HAP-1 (cell line): ENCODE data around the gene ARL1.
A peak's percentile ranks its signal among the peaks of the same experiment; 100 is the strongest.
"Not testable (repeated sequence)": the region's sequence is repeated elsewhere in the genome, so short reads cannot be mapped to it uniquely, and the experiment has no call there.

Experiments
- DNase-seq, 2 experiments: peaks; one replicate each; pipeline ENCODE4 v3.0.0-alpha.2; 2016 to 2020; ENCODE audit warnings: low spot score in 2 of 2
- H3K27me3 ChIP-seq: fragments of 250-450 bp; sonication (Bioruptor Pico); 2 replicates; pipeline ENCODE4 v1.5.1; 2020; ENCODE audit warnings: low read depth, mild to moderate bottlenecking, moderate library complexity
- H3K36me3 ChIP-seq: fragments of 250-450 bp; sonication (Bioruptor Pico); replicated peaks from 2 replicates; pipeline ENCODE4 v1.5.1; 2020; ENCODE audit warnings: mild to moderate bottlenecking
- H3K4me1 ChIP-seq: fragments of 250-450 bp; sonication (Bioruptor Pico); 2 replicates; pipeline ENCODE4 v1.5.1; 2020; ENCODE audit warnings: mild to moderate bottlenecking
- H3K4me3 ChIP-seq: fragments of 250-450 bp; sonication (Bioruptor Pico); 2 replicates; pipeline ENCODE4 v1.5.1; 2020; ENCODE audit warnings: mild to moderate bottlenecking, moderate library complexity
- H3K9me3 ChIP-seq: fragments of 250-450 bp; sonication (Bioruptor Pico); 2 replicates; pipeline ENCODE4 v1.5.1; 2020; ENCODE audit warnings: mild to moderate bottlenecking, moderate library complexity
- in situ Hi-C: fragments of 300-500 bp; cut with MboI; formaldehyde crosslinking; loops from 3 replicates; pipeline ENCODE4 v1.14.3; 2020; ENCODE audit warnings: low sequenced_read_pairs, inconsistent platforms, mixed read lengths

ARL1 gene

DNA sequence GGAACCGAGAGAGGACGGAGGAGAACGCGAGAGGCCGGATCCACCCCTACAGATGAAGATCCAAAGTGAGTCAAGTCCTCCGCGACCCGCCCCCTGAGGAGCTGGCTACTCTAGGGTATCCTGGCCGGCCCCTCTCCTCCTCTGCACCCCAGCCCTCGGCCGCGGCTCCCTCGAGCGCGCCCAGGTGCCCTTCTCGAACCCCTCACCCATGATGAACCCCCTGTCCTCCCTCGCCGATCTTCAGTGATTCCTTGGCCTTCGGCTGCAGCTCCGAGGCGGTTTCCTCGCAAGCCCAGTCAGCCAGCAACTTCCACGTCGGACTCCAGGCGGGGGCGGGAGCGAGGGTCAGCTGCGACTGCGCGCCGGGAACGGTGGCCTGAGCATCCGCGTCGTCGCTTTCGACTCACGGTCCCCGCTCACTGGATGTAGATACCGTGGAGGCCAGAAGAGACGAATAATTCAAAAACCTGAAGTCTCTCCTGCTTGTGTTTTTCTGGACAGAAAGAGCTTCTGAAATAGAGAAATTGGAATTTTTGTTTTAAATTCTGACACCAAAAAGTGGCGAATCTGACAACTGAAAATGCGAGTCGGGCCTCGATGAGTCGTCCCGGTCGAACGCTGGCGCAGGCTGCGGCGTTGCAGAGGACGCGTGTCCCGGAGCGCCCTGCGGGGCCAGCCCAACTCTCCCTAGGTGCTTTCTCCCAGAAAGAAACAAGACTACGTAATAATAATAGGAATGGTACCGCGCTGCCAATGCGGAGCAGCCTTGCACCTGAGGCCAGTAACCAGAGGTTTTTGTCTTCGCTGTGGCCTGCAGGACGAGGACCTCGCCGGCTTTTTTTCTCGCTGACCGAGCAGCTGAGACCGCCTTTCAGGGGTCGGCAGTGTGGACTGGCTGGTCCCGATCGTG lies at the start of gene ARL1:
ARL1 (minus strand) TSS at position 337 of the 910 bp plus-strand sequence; CDS start at position 210, 127 bp downstream.
- H3K27me3 ChIP-seq, result no peaks in the 10 kb centered on the region
- H3K4me3 ChIP-seq, result peak within 1 kb of the TSS; percentile 69
- peak; percentile 77 to 89 for DNase-seq
- no peaks in the 10 kb centered on the region for H3K9me3 ChIP-seq
- peaks cover 16% of the 10 kb centered on the region for H3K4me1 ChIP-seq
- H3K36me3 ChIP-seq, result peaks cover under 1% of the 10 kb centered on the region; the same call in 1 of the 2 replicates
- in situ Hi-C loops, result no loop called here

DNA sequence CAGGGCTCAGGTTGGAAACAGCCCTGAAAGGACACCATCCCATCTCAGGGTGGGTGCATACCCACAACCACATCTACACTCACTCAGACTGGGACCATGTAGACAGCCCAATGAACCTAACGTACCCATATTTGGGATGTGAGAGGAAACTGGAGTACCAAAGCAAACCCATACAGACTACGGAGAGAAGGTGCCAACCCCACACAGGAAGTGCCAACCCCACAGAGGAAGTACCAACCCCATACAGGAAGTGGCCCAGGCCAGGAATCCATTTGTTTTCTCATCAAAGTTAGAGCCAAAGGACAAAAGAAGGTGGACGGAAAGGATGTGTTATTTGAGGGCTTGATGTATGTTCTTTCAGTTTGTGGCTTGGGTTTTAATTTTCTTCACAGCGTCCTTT lies 48.1 kb upstream of the ARL1 start:
- no peaks in the 10 kb centered on the region for H3K27me3 ChIP-seq
- no peak overlapping the region for H3K4me3 ChIP-seq
- in situ Hi-C loops, result no loop called here
- 0 out of 2 replicates have a peak, but pooled peaks cover 2% of the 10 kb centered on the region for H3K9me3 ChIP-seq
- no peak for DNase-seq
- no peaks in the 10 kb centered on the region for H3K36me3 ChIP-seq
- H3K4me1 ChIP-seq, result 0 out of 2 replicates have a peak, but pooled peaks cover 5% of the 10 kb centered on the region

DNA sequence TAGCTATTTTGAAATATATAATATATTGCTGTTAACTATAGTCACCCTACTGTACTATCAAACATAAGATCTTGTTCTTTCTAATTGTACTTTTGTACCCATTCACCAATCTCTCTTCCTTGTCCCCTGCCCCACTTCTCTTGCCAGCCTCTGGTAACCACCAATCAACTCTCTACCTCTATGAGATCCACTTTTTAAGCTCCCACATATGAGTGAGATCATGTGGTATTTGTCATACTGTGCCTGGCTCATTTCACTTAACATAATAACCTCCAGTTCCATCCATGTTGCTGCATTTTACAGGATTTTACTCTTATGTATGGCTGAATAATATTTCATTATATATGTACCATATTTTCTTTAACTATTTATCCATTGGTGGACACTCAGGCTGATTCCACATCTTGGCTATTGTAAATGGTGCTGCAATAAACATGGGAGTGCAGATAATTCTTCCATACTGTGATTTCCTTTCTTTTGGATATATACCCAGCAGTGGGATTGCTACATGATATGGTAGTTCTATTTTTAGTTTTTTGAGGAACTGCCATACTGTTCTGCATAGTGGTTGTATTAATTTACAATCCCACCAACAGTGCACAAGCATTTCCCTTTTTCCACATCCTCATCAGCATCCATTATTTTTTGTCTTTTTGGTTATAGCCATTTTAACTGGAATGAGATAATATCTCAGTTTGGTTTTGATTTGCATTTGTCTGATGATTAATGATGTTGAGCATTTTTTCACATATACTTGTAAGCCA lies 34.1 kb upstream of the ARL1 start:
- peaks cover 27% of the 10 kb centered on the region for H3K4me1 ChIP-seq
- no peak for DNase-seq
- H3K4me3 ChIP-seq, result no peak overlapping the region
- 0 out of 2 replicates have a peak, but pooled peaks cover 2% of the 10 kb centered on the region for H3K9me3 ChIP-seq
- H3K36me3 ChIP-seq, result no peaks in the 10 kb centered on the region
- no peaks in the 10 kb centered on the region for H3K27me3 ChIP-seq
- in situ Hi-C loops, result no loop called here

DNA sequence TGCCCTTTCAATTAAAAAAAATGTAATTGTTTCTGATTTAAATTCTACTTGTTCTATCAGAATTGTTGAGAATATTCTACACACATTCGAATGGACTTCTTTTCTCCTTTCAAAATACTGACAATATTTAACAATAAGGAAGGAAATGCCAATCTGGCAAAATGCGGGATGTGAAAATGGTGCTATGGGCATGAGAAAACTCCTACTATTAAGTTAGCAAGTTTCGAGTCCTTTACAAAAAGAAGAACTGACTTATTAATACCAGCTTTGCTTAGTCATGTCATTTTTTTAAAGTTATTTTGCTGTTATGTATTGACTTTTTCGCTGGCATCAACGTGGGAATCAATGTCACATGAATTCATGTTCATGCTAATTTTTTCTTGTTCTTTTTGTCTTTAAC lies 31.7 kb upstream of the ARL1 start:
- in situ Hi-C loops, result no loop called here
- Histone ChIP-seq H3K4me3 (no peak overlapping the region), H3K36me3 (no peaks in the 10 kb centered on the region), H3K4me1 (peaks cover 27% of the 10 kb centered on the region), H3K9me3 (0 out of 2 replicates have a peak, but pooled peaks cover 2% of the 10 kb centered on the region), H3K27me3 (no peaks in the 10 kb centered on the region)
- no peak for DNase-seq

DNA sequence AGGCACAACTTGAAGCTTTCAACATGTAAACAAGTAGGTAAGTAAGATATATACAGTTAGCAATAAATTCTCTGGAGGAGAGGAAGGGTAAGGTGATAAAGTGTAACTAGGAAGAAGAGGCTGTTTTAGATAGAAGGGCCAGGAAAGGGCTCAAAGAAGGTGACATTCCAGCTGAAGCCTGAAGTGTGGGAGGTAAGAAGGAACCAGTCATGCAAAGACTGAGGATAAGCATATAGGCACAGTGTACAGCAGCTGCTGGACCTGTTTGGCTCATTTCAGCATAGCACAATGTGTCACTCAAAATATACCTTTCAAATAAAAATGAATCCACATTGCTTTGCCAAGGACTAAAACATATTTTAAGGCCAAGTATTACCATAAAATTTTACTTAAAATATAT lies 28.6 kb upstream of the ARL1 start:
- Histone ChIP-seq H3K4me1 (peaks cover 14% of the 10 kb centered on the region), H3K4me3 (no peak overlapping the region), H3K9me3 (0 out of 2 replicates have a peak, but pooled peaks cover 2% of the 10 kb centered on the region), H3K36me3 (no peaks in the 10 kb centered on the region), H3K27me3 (no peaks in the 10 kb centered on the region)
- in situ Hi-C loops, result no loop called here
- DNase-seq, result no peak

DNA sequence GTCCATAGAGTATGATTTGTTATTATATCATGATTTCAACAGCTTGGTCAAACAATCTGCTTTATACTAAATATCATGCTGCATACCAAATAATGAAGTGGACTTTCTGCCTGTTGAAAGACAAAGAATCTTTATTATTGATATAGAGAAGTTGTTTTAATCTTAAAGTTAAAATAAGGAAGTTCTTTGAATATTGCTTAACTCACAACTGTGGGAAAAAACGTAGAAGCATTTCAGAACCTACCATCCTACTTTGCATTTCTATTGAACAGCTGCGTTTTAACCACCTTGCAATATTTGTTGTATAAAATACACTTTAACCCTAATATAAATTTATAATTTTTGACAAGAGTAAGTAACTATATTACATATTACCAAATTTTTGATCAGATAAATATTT lies 22.9 kb upstream of the ARL1 start:
- Histone ChIP-seq H3K4me1 (no peaks in the 10 kb centered on the region), H3K36me3 (no peaks in the 10 kb centered on the region), H3K27me3 (no peaks in the 10 kb centered on the region), H3K4me3 (no peak overlapping the region), H3K9me3 (no peaks in the 10 kb centered on the region; the same call in 1 of the 2 replicates)
- no peak for DNase-seq
- in situ Hi-C loops, result no loop called here

DNA sequence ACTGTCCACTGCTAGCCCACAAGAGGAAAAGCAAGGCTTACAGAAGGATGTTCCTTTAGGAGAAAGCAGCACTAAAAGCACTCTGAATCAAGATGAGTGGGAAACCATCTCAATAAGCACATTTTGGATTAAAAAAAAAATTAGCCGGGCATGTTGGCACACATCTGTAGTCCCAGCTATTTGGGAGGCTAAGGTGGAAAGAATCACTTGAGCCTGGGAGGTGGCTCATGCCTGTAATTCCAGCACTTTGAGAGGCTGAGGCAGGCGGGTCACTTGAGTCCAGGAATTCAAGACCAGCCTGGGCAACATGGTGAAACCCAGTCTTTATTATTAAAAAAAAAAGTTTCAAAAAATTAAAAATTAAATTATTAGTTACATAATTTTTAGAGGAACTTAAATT lies 17.0 kb upstream of the ARL1 start:
- Histone ChIP-seq H3K4me3 (no peak overlapping the region), H3K36me3 (no peaks in the 10 kb centered on the region), H3K27me3 (no peaks in the 10 kb centered on the region), H3K9me3 (no peaks in the 10 kb centered on the region; the same call in 1 of the 2 replicates), H3K4me1 (no peaks in the 10 kb centered on the region)
- in situ Hi-C loops, result no loop called here
- DNase-seq, result no peak

DNA sequence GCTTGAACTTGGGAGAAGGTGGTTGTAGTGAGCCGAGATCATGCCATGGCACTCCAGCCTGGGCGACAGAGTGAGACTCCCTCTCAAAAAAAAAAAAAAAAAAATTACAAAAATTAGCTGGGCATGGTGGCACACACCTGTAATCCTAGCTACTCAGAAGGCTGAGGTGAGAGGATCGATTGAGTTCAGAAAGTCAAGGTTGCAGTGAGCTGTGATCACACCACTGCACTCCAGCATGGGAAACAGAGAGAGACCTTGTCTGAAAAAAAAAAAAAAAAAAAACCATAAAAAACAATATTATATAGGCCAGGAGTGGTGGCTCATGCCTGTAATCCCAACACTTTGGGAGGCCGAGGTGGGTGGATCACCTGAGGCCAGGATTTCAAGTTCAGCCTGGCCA lies 14.5 kb upstream of the ARL1 start:
- DNase-seq, H3K4me3 ChIP-seq, H3K27me3 ChIP-seq, H3K4me1 ChIP-seq, H3K9me3 ChIP-seq, in situ Hi-C loops, H3K36me3 ChIP-seq: not testable (repeated sequence)

DNA sequence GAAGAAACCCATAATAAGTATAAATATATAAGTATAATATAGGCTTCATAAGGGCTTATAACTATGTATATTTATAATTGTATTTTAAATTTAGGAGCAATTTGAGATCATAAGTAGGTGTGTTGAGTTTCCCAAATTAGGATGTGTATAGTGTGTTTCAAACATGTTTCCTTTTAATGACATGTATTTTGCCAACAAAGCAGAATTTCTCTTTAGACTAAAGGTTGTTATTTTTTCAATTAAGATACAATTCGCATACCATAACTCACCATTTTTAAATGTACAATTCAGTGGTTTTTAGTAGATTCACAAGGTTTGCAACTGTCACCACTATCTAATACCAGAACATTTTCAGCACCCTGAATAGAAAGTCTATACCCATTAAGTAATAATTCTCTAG lies 7.7 kb upstream of the ARL1 start:
- in situ Hi-C loops, result loop anchor here (10.0 kb wide), 2 partner anchors 340 to 420 kb away; partner anchors contain the start of gene GNPTAB
- Histone ChIP-seq H3K4me3 (no peak overlapping the region), H3K9me3 (no peaks in the 10 kb centered on the region), H3K4me1 (no peaks in the 10 kb centered on the region), H3K36me3 (no peaks in the 10 kb centered on the region), H3K27me3 (0 out of 2 replicates have a peak, but pooled peaks cover 2% of the 10 kb centered on the region)
- no peak for DNase-seq

DNA sequence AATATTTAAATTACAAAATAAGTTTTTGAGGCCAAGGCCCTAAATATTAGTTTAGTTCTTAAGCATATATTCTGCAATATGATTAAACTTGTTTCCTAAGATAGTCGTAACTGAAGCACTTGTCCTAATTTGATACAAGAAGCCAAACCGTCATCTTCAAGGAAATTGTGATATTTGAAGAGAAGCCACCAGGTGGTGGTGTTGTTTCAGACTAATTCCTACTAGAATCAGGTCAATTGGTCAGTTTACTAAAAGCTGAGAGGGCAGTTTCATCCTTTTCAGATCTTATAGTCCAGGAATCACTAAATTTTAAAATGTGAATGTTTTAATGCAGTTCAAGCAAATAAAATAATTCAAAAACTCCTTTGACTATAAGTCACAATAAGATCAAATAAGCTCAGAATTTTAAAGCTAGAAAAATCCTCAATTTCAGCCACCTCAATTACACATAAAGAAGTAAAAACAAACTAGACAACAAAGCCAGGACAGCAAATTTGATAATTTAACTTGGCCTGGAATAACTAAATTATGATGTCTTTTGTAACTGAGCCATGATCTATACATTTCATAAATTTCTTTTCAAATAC lies 7.1 kb upstream of the ARL1 start:
- H3K9me3 ChIP-seq, result no peaks in the 10 kb centered on the region
- 0 out of 2 replicates have a peak, but pooled peaks cover 2% of the 10 kb centered on the region for H3K27me3 ChIP-seq
- H3K36me3 ChIP-seq, result no peaks in the 10 kb centered on the region
- peak; percentile 71 to 82 for DNase-seq
- H3K4me1 ChIP-seq, result no peaks in the 10 kb centered on the region
- H3K4me3 ChIP-seq, result no peak overlapping the region
- in situ Hi-C loops, result loop anchor here (10.0 kb wide), 2 partner anchors 340 to 420 kb away; partner anchors contain the start of gene GNPTAB

DNA sequence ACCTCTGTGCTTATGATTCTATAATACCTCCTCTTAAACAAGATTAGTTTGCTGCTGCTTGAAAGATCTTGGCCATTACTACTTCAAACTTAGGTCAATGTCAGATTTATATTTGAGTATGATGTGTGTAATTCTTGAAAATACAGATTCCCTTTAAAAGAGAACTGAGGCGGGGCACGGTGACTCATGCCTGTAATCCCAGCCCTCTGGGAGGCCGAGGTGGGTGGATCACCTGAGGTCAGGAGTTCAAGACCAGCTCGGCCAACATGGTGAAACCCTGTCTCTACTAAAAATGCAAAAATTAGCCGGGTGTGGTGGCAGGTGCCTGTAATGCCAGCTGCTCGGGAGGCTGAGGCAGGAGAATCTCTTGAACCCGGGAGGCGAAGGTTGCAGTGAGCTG lies 2.6 kb upstream of the ARL1 start:
- in situ Hi-C loops, result loop anchor here (10.0 kb wide), 2 partner anchors 345 to 425 kb away; partner anchors contain the start of gene GNPTAB
- peaks cover 16% of the 10 kb centered on the region for H3K4me1 ChIP-seq
- not testable (repeated sequence) for H3K9me3 ChIP-seq, DNase-seq, H3K27me3 ChIP-seq, H3K4me3 ChIP-seq, H3K36me3 ChIP-seq

DNA sequence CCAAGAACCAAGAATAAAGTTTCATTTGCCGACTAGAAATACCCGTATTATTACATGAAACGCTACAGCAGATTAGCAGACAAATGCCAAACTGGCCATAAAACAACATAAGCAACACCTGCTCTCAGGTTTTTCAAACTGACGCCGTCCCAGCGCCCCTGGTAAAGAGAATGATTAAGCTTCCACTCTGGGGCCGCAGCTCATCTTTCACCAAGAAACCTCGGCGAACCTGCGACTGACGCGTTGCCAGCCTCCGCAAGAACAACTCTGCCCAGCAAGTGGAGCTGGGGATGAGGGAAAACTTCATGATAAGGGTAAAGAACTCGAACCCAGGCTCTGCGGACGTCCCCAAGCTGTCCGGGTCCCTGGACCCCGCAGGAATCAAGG lies 530 bp downstream of the ARL1 start:
- H3K9me3 ChIP-seq, result no peaks in the 10 kb centered on the region
- DNase-seq, result no peak
- no peaks in the 10 kb centered on the region for H3K27me3 ChIP-seq
- in situ Hi-C loops, result no loop called here
- peak overlapping the region; percentile 69 for H3K4me3 ChIP-seq
- H3K4me1 ChIP-seq, result peaks cover 16% of the 10 kb centered on the region
- H3K36me3 ChIP-seq, result peaks cover 7% of the 10 kb centered on the region

DNA sequence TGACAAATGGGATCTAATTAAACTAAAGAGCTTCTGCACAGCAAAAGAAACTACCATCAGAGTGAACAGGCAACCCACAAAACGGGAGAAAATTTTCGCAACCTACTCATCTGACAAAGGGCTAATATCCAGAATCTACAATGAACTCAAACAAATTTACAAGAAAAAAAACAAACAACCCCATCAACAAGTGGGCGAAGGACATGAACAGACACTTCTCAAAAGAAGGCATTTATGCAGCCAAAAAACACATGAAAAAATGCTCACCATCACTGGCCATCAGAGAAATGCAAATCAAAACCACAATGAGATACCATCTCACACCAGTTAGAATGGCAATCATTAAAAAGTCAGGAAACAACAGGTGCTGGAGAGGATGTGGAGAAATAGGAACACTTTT lies 16.4 kb downstream of the ARL1 start:
- H3K9me3 ChIP-seq, H3K4me1 ChIP-seq, H3K4me3 ChIP-seq, in situ Hi-C loops, DNase-seq, H3K27me3 ChIP-seq: not testable (repeated sequence)
- peaks cover 55% of the 10 kb centered on the region for H3K36me3 ChIP-seq
